ENCODE measurements around the gene RBM22. TPM values are rescaled to one million over a fixed set of nuclear protein-coding genes. Genes with fewer than 3 reads are reported as not detected.
"Not testable (repeated sequence)": the region's sequence is repeated elsewhere in the genome, so short reads cannot be mapped to it uniquely, and the experiment has no call there.

The RBM22 gene
- total RNA-seq (39.3 and 42.6 TPM in 2 replicates), polyA plus RNA-seq (32.9 and 38.6 TPM in 2 replicates)

- peak within 1 kb of the TSS; percentile 97 for H3K27ac ChIP-seq
- H3K4me3 ChIP-seq: peak within 1 kb of the TSS; percentile 92
- H4K20me1 ChIP-seq (ENCODE audit: insufficient read depth, poor library complexity, severe bottlenecking): peaks cover 9% of the 10 kb centered on the region
- peak within 1 kb of the TSS; percentile 87 for H2AFZ ChIP-seq
- no peaks in the 10 kb centered on the region for H3K9me2 ChIP-seq (replicated peaks; ENCODE audit: insufficient read depth)
- DNase-seq (ENCODE audit: low spot score): peak; percentile 95
- no peaks in the 10 kb centered on the region for H3K36me3 ChIP-seq (replicated peaks; ENCODE audit: insufficient read depth, low read depth)
- TF ChIP-seq EZH2phosphoT487 (IDR thresholded peaks at IDR 0.05; ENCODE audit: low read depth, severe bottlenecking, unreplicated experiment) (no peak), CTCF (IDR thresholded peaks at IDR 0.05; ENCODE audit: poor library complexity) (peak; percentile 69)
- peaks cover 31% of the 10 kb centered on the region for H3K79me2 ChIP-seq
- peaks cover 11% of the 10 kb centered on the region for H3K4me1 ChIP-seq (ENCODE audit: insufficient read depth)
- no peaks in the 10 kb centered on the region for H3K27me3 ChIP-seq
- H3K4me2 ChIP-seq: peak within 1 kb of the TSS; percentile 90
- no peaks in the 10 kb centered on the region for H3K9me3 ChIP-seq (ENCODE audit: low read depth)
- WGBS (ENCODE audit: low lambda C conversion rate, missing lambda C conversion rate): under 1% methylated on average over 52 of the region's 59 CpGs
Observed at GRCh38 chr5:150700594-150701377, at the start of gene RBM22. Gene RBM22, minus strand, starts transcription at chr5:150701062. Its CDS starts 77 bp downstream, at chr5:150700985.

GRCh38 chr5:150750469-150750868 lies 49.6 kb upstream of the RBM22 start:
- WGBS (ENCODE audit: low lambda C conversion rate, missing lambda C conversion rate): 65% methylated on average over 2 of the region's 2 CpGs
- Histone ChIP-seq H3K4me1 (ENCODE audit: insufficient read depth) (no peaks in the 10 kb centered on the region), H3K27ac (no peak overlapping the region), H3K9me3 (ENCODE audit: low read depth) (no peaks in the 10 kb centered on the region), H3K4me2 (no peak overlapping the region), H3K9me2 (replicated peaks; ENCODE audit: insufficient read depth) (no peaks in the 10 kb centered on the region), H3K27me3 (no peaks in the 10 kb centered on the region), H2AFZ (no peak overlapping the region), H3K4me3 (no peak overlapping the region), H3K36me3 (replicated peaks; ENCODE audit: insufficient read depth, low read depth) (no peaks in the 10 kb centered on the region), H4K20me1 (ENCODE audit: insufficient read depth, poor library complexity, severe bottlenecking) (no peaks in the 10 kb centered on the region), H3K79me2 (peaks cover 66% of the 10 kb centered on the region)
- no peak for DNase-seq (ENCODE audit: low spot score)
- TF ChIP-seq CTCF (IDR thresholded peaks at IDR 0.05; ENCODE audit: poor library complexity): no peak
- no peak for TF ChIP-seq EZH2phosphoT487 (IDR thresholded peaks at IDR 0.05; ENCODE audit: low read depth, severe bottlenecking, unreplicated experiment)
- TF ChIP-seq EZH2 (IDR thresholded peaks at IDR 0.05; ENCODE audit: borderline replicate concordance): no peak

- not testable (repeated sequence) for H3K9me2 ChIP-seq (replicated peaks; ENCODE audit: insufficient read depth); H2AFZ ChIP-seq; H3K9me3 ChIP-seq (ENCODE audit: low read depth); H4K20me1 ChIP-seq (ENCODE audit: insufficient read depth, poor library complexity, severe bottlenecking); H3K27ac ChIP-seq; DNase-seq (ENCODE audit: low spot score); H3K4me2 ChIP-seq; H3K4me3 ChIP-seq; H3K27me3 ChIP-seq; H3K4me1 ChIP-seq (ENCODE audit: insufficient read depth); H3K36me3 ChIP-seq (replicated peaks; ENCODE audit: insufficient read depth, low read depth)
- 97% methylated on average over 9 of the region's 9 CpGs for WGBS (ENCODE audit: low lambda C conversion rate, missing lambda C conversion rate)
- peaks cover 41% of the 10 kb centered on the region for H3K79me2 ChIP-seq
Observed at GRCh38 chr5:150743142-150743488, 42.3 kb upstream of the RBM22 start.

GRCh38 chr5:150742455-150743141 lies 41.7 kb upstream of the RBM22 start:
- Histone ChIP-seq H3K79me2 (peaks cover 47% of the 10 kb centered on the region), H3K27ac (peak overlapping the region; percentile 1), H3K4me2 (peak overlapping the region; percentile 40)
- H3K4me1 ChIP-seq (ENCODE audit: insufficient read depth); H3K9me3 ChIP-seq (ENCODE audit: low read depth); H3K4me3 ChIP-seq; H3K27me3 ChIP-seq; H2AFZ ChIP-seq; H3K9me2 ChIP-seq (replicated peaks; ENCODE audit: insufficient read depth); H4K20me1 ChIP-seq (ENCODE audit: insufficient read depth, poor library complexity, severe bottlenecking); H3K36me3 ChIP-seq (replicated peaks; ENCODE audit: insufficient read depth, low read depth); DNase-seq (ENCODE audit: low spot score): not testable (repeated sequence)
- WGBS (ENCODE audit: low lambda C conversion rate, missing lambda C conversion rate): 90% methylated on average over 17 of the region's 18 CpGs
